GM23248 (cell line): ENCODE results near the gene TMEM129. TPM values are rescaled to one million over a fixed set of nuclear protein-coding genes. Genes with fewer than 3 reads are reported as not detected.

ENCODE experiments used
- DNase-seq: peaks from one replicate; pipeline ENCODE4 v3.0.0-alpha.2; 2015
- H2AFZ ChIP-seq: fragments of 200-600 bp; sonication (generic); 2 replicates; pipeline ENCODE4 v1.6.1; 2016; ENCODE audit warnings: antibody characterized with exemption
- H3F3A ChIP-seq: fragments of 200-600 bp; sonication (generic); 2 replicates; pipeline ENCODE4 v1.6.1; 2016; ENCODE audit warnings: mild to moderate bottlenecking, antibody characterized with exemption, mixed run types; ENCODE audit not compliant: insufficient read depth
- H3K27ac ChIP-seq: fragments of 200-600 bp; sonication (generic); 2 replicates; pipeline ENCODE4 v1.5.1; 2016; ENCODE audit warnings: mild to moderate bottlenecking
- H3K27me3 ChIP-seq: fragments of 200-600 bp; sonication (generic); replicated peaks from 2 replicates; pipeline ENCODE4 v1.6.1; 2016; ENCODE audit warnings: mild to moderate bottlenecking; ENCODE audit not compliant: insufficient read depth
- H3K36me3 ChIP-seq: fragments of 200-600 bp; sonication (generic); 2 replicates; pipeline ENCODE4 v1.6.1; 2016; ENCODE audit warnings: low read depth, mild to moderate bottlenecking
- H3K4me1 ChIP-seq: fragments of 200-600 bp; sonication (generic); 2 replicates; pipeline ENCODE4 v1.6.1; 2016; ENCODE audit warnings: mild to moderate bottlenecking; ENCODE audit not compliant: insufficient read depth
- H3K4me2 ChIP-seq: fragments of 200-600 bp; sonication (generic); one replicate; pipeline ENCODE4 v1.6.1; 2016; ENCODE audit warnings: mild to moderate bottlenecking; ENCODE audit not compliant: unreplicated experiment
- H3K4me3 ChIP-seq: fragments of 200-600 bp; sonication (generic); 2 replicates; pipeline ENCODE4 v1.5.1; 2016; ENCODE audit warnings: mild to moderate bottlenecking
- H3K79me2 ChIP-seq: fragments of 200-600 bp; sonication (generic); 2 replicates; pipeline ENCODE4 v1.6.1; 2016; ENCODE audit warnings: mild to moderate bottlenecking; ENCODE audit not compliant: insufficient read depth
- H3K9ac ChIP-seq: fragments of 200-600 bp; sonication (generic); 2 replicates; pipeline ENCODE4 v1.6.1; 2016; ENCODE audit warnings: mild to moderate bottlenecking
- H3K9me2 ChIP-seq: fragments of 200-600 bp; sonication (generic); 2 replicates; pipeline ENCODE4 v1.6.1; 2016; ENCODE audit warnings: mixed run types, mild to moderate bottlenecking, moderate library complexity; ENCODE audit not compliant: insufficient read depth
- H3K9me3 ChIP-seq: fragments of 200-600 bp; sonication (generic); one replicate; pipeline ENCODE4 v1.6.1; 2017; ENCODE audit warnings: low read depth
- H4K20me1 ChIP-seq: fragments of 200-600 bp; sonication (generic); 2 replicates; pipeline ENCODE4 v1.6.0; 2016; ENCODE audit not compliant: insufficient read depth
- EZH2 ChIP-seq: fragments of 200-600 bp; sonication (generic); IDR thresholded peaks from 2 replicates; pipeline ENCODE4 v1.6.1; 2018; ENCODE audit warnings: antibody characterized with exemption, mild to moderate bottlenecking; ENCODE audit not compliant: insufficient read depth, poor library complexity, severe bottlenecking
- EZH2phosphoT487 ChIP-seq: fragments of 200-600 bp; sonication (generic); IDR thresholded peaks from 2 replicates; pipeline ENCODE4 v1.6.1; 2018; ENCODE audit warnings: antibody characterized with exemption, moderate library complexity, mild to moderate bottlenecking, low read depth; ENCODE audit not compliant: insufficient read depth
- WGBS, 2 experiments: methylation state at CpG; one replicate each; pipeline ENCODE4 v1.1.6; 2015 to 2017; ENCODE audit warnings: low lambda C conversion rate in 2 of 2, low coverage in 1 of 2; ENCODE audit errors: missing lambda C conversion rate in 2 of 2; 5-methylcytosine and 5-hydroxymethylcytosine counted together
- in situ Hi-C: fragments of 300-500 bp; cut with MboI; formaldehyde crosslinking; loops from 2 replicates; pipeline ENCODE4 v1.15.0; 2020
- polyA plus RNA-seq: library from polyadenylated mRNA; unstranded; fragments of >200 nt; fragmentation: Nextera tagmentation; extraction: Ambion mirVana; gene quantifications from 2 replicates; pipeline ENCODE4 v1.2.1, GENCODE V29; 2016
- total RNA-seq: library from RNA; depleted of rRNA; stranded (reverse); fragments of >200 nt; shearing (Covaris generic); gene quantifications from 2 replicates; pipeline ENCODE4 v1.2.3, GENCODE V29; 2014

The TMEM129 gene
- total and polyA plus RNA-seq, 2 experiments from 2014 or later, result 32.6 to 80.2 TPM

- DNase-seq, result no peak
- no peak overlapping the region for H3K9ac ChIP-seq
- H3K9me3 ChIP-seq, result no peaks in the 10 kb centered on the region
- no peaks in the 10 kb centered on the region for H3K36me3 ChIP-seq
- no peaks in the 10 kb centered on the region for H3K4me1 ChIP-seq
- H3K9me2 ChIP-seq, result no peaks in the 10 kb centered on the region
- no peak for TF ChIP-seq EZH2
- TF ChIP-seq EZH2phosphoT487, result no peak
- no peaks in the 10 kb centered on the region for H4K20me1 ChIP-seq
- H3F3A ChIP-seq, result no peaks in the 10 kb centered on the region
- H3K27ac ChIP-seq, result no peak overlapping the region
- no peaks in the 10 kb centered on the region for H3K79me2 ChIP-seq
- no peak overlapping the region for H3K4me3 ChIP-seq
- no peaks in the 10 kb centered on the region for H3K27me3 ChIP-seq
- H3K4me2 ChIP-seq, result no peak overlapping the region
- no peak overlapping the region for H2AFZ ChIP-seq
- 78 to 92% methylated on average over 13 to 16 of the region's 16 CpGs for WGBS, 2 experiments
- in situ Hi-C loops, result no loop called here
Measured at GRCh38 chr4:1747603-1747967, 26.5 kb upstream of the TMEM129 start.

GRCh38 chr4:1746919-1747602 is 25.9 kb upstream of the TMEM129 start:
- H3K36me3 ChIP-seq, result no peaks in the 10 kb centered on the region
- H3K9ac ChIP-seq, result no peak overlapping the region
- no peak overlapping the region for H2AFZ ChIP-seq
- no peaks in the 10 kb centered on the region for H3K27me3 ChIP-seq
- no peaks in the 10 kb centered on the region for H3K9me3 ChIP-seq
- in situ Hi-C loops, result no loop called here
- no peak overlapping the region for H3K27ac ChIP-seq
- no peaks in the 10 kb centered on the region for H3K4me1 ChIP-seq
- no peak overlapping the region for H3K4me2 ChIP-seq
- no peak overlapping the region for H3K4me3 ChIP-seq
- H3F3A ChIP-seq, result no peaks in the 10 kb centered on the region
- H3K79me2 ChIP-seq, result no peaks in the 10 kb centered on the region
- WGBS, 2 experiments, result 92 to 93% methylated on average over 31 to 33 of the region's 33 CpGs
- no peak for DNase-seq
- no peaks in the 10 kb centered on the region for H4K20me1 ChIP-seq
- H3K9me2 ChIP-seq, result no peaks in the 10 kb centered on the region
- TF ChIP-seq EZH2phosphoT487 (no peak), EZH2 (no peak)

- TF ChIP-seq EZH2 (no peak), EZH2phosphoT487 (no peak)
- no peaks in the 10 kb centered on the region for H3K9me2 ChIP-seq
- H3K27me3 ChIP-seq, result no peaks in the 10 kb centered on the region
- H3K4me3 ChIP-seq, result no peak overlapping the region
- in situ Hi-C loops, result no loop called here
- no peak overlapping the region for H3K27ac ChIP-seq
- WGBS, 2 experiments, result 17 to 27% methylated on average over 14 of the region's 17 CpGs
- H3K4me1 ChIP-seq, result no peaks in the 10 kb centered on the region
- no peaks in the 10 kb centered on the region for H3F3A ChIP-seq
- H3K9me3 ChIP-seq, result no peaks in the 10 kb centered on the region
- no peaks in the 10 kb centered on the region for H3K79me2 ChIP-seq
- H3K4me2 ChIP-seq, result no peak overlapping the region
- peak; percentile 75 for DNase-seq
- no peak overlapping the region for H3K9ac ChIP-seq
- no peaks in the 10 kb centered on the region for H3K36me3 ChIP-seq
- H2AFZ ChIP-seq, result no peak overlapping the region
- no peaks in the 10 kb centered on the region for H4K20me1 ChIP-seq
Measured at GRCh38 chr4:1746265-1746691, 25.2 kb upstream of the TMEM129 start.

GRCh38 chr4:1745697-1746096 is 24.6 kb upstream of the TMEM129 start:
- TF ChIP-seq EZH2phosphoT487, result no peak
- TF ChIP-seq EZH2, result no peak
- in situ Hi-C loops, result no loop called here

More at GRCh38 chr4:1745697-1746096, 24.6 kb upstream of the TMEM129 start:
- DNase-seq, result no peak
- Histone ChIP-seq H3K9me3 (no peaks in the 10 kb centered on the region), H3K27me3 (no peaks in the 10 kb centered on the region), H3K27ac (no peak overlapping the region), H3K4me3 (no peak overlapping the region), H3K4me2 (no peak overlapping the region), H4K20me1 (no peaks in the 10 kb centered on the region), H2AFZ (no peak overlapping the region), H3F3A (no peaks in the 10 kb centered on the region), H3K9me2 (no peaks in the 10 kb centered on the region), H3K79me2 (no peaks in the 10 kb centered on the region), H3K4me1 (no peaks in the 10 kb centered on the region), H3K36me3 (no peaks in the 10 kb centered on the region), H3K9ac (no peak overlapping the region)
- 76% methylated on average over 11 to 12 of the region's 12 CpGs for WGBS, 2 experiments
